H9 (cell line): ENCODE results near the gene ATXN7L3. TPM values are rescaled to one million over a fixed set of nuclear protein-coding genes. Genes with fewer than 3 reads are reported as not detected.

ENCODE experiments used
- DNase-seq: peaks from one replicate; pipeline ENCODE4 v3.0.0-alpha.2; 2017
- H2AFZ ChIP-seq: one replicate; pipeline ENCODE4 v1.6.1; 2013; ENCODE audit warnings: mild to moderate bottlenecking, low read length, control low read depth, moderate library complexity
- H2AK5ac ChIP-seq: 2 replicates; pipeline ENCODE4 v1.6.1; 2013; ENCODE audit warnings: low read length, control low read depth, mixed read lengths; ENCODE audit not compliant: insufficient read length
- H2BK120ac ChIP-seq: one replicate; pipeline ENCODE4 v1.6.1; 2013; ENCODE audit warnings: low read depth, mild to moderate bottlenecking, low read length, control low read depth, inconsistent platforms; ENCODE audit not compliant: poor library complexity, severe bottlenecking
- H2BK12ac ChIP-seq: 2 replicates; pipeline ENCODE4 v1.6.1; 2013; ENCODE audit warnings: low read length, control low read depth, mixed read lengths, low read depth; ENCODE audit not compliant: insufficient read length
- H2BK15ac ChIP-seq: 2 replicates; pipeline ENCODE4 v1.6.1; 2013; ENCODE audit warnings: low read depth, low read length, control low read depth
- H2BK20ac ChIP-seq: one replicate; pipeline ENCODE4 v1.6.1; 2013; ENCODE audit warnings: low read depth, mild to moderate bottlenecking, low read length, control low read depth, inconsistent platforms; ENCODE audit not compliant: poor library complexity, severe bottlenecking
- H2BK5ac ChIP-seq: 2 replicates; pipeline ENCODE4 v1.6.1; 2013; ENCODE audit warnings: low read length, control low read depth, mixed read lengths; ENCODE audit not compliant: insufficient read length
- H3K14ac ChIP-seq: 2 replicates; pipeline ENCODE4 v1.6.1; 2013; ENCODE audit warnings: low read length, control low read depth; ENCODE audit not compliant: insufficient read depth
- H3K18ac ChIP-seq: 2 replicates; pipeline ENCODE4 v1.6.1; 2013; ENCODE audit warnings: low read depth, mild to moderate bottlenecking, mixed read lengths, low read length, control low read depth; ENCODE audit not compliant: insufficient read length
- H3K23ac ChIP-seq: 2 replicates; pipeline ENCODE4 v1.6.1; 2013; ENCODE audit warnings: low read length, control low read depth, mixed read lengths, low read depth; ENCODE audit not compliant: insufficient read length
- H3K23me2 ChIP-seq: 2 replicates; pipeline ENCODE4 v1.6.1; 2013; ENCODE audit warnings: low read depth, mild to moderate bottlenecking, mixed read lengths, low read length, control low read depth; ENCODE audit not compliant: insufficient read length, poor library complexity, severe bottlenecking
- H3K27ac ChIP-seq: 2 replicates; pipeline ENCODE4 v1.5.1; 2013; ENCODE audit warnings: low read length, control low read depth, mixed read lengths, low read depth; ENCODE audit not compliant: insufficient read length
- H3K27me3 ChIP-seq: 2 replicates; pipeline ENCODE4 v1.6.1; 2013; ENCODE audit warnings: low read length, control low read depth, inconsistent platforms; ENCODE audit not compliant: insufficient read depth
- H3K4ac ChIP-seq: 2 replicates; pipeline ENCODE4 v1.6.1; 2013; ENCODE audit warnings: low read depth, mild to moderate bottlenecking, control low read depth, inconsistent platforms, low read length, moderate library complexity
- H3K4me1 ChIP-seq: 2 replicates; pipeline ENCODE4 v1.6.1; 2013; ENCODE audit warnings: low read length, control low read depth, inconsistent platforms; ENCODE audit not compliant: insufficient read depth
- H3K4me2 ChIP-seq: 2 replicates; pipeline ENCODE4 v1.6.1; 2013; ENCODE audit warnings: low read length, control low read depth, mixed read lengths; ENCODE audit not compliant: insufficient read length, insufficient read depth
- H3K56ac ChIP-seq: 2 replicates; pipeline ENCODE4 v1.6.1; 2013; ENCODE audit warnings: low read depth, mild to moderate bottlenecking, mixed read lengths, low read length, control low read depth; ENCODE audit not compliant: insufficient read length
- H3K79me1 ChIP-seq: 2 replicates; pipeline ENCODE4 v1.6.1; 2013; ENCODE audit warnings: low read depth, mild to moderate bottlenecking, moderate library complexity, low read length, control low read depth, inconsistent platforms; ENCODE audit not compliant: insufficient read depth, poor library complexity, severe bottlenecking
- H3K79me2 ChIP-seq: 2 replicates; pipeline ENCODE4 v1.6.1; 2013; ENCODE audit warnings: low read length, control low read depth, inconsistent platforms; ENCODE audit not compliant: insufficient read depth
- H3K9ac ChIP-seq: 2 replicates; pipeline ENCODE4 v1.6.1; 2013; ENCODE audit warnings: low read length, control low read depth, mixed read lengths; ENCODE audit not compliant: insufficient read length; ENCODE audit errors: extremely low read depth
- H3K9me3 ChIP-seq: one replicate; pipeline ENCODE4 v1.6.1; 2013; ENCODE audit warnings: low read depth, low read length, inconsistent platforms; ENCODE audit not compliant: control insufficient read depth
- H3T11ph ChIP-seq: one replicate; pipeline ENCODE4 v1.6.1; 2013; ENCODE audit warnings: mild to moderate bottlenecking, low read length, control low read depth, inconsistent platforms
- H4K20me1 ChIP-seq: one replicate; pipeline ENCODE4 v1.6.1; 2013; ENCODE audit not compliant: control insufficient read depth, insufficient read length, insufficient read depth
- H4K5ac ChIP-seq: 2 replicates; pipeline ENCODE4 v1.6.1; 2013; ENCODE audit warnings: low read depth, mild to moderate bottlenecking, mixed read lengths, low read length, control low read depth; ENCODE audit not compliant: insufficient read length
- H4K8ac ChIP-seq: replicated peaks from 2 replicates; pipeline ENCODE4 v1.6.1; 2013; ENCODE audit warnings: low read length, control low read depth, mixed read lengths, low read depth; ENCODE audit not compliant: insufficient read length
- H4K91ac ChIP-seq: 2 replicates; pipeline ENCODE4 v1.6.1; 2013; ENCODE audit warnings: low read depth, mild to moderate bottlenecking, moderate library complexity, mixed read lengths, low read length, control low read depth; ENCODE audit not compliant: insufficient read length
- H3K27ac Mint-ChIP-seq, 3 experiments: 2 replicates in 2 of 3; 3 replicates in 1 of 3; pipeline ENCODE4 v1.8.0; 2020 to 2021; ENCODE audit warnings: mixed read lengths in 3 of 3, mild to moderate bottlenecking in 1 of 3, moderate library complexity in 1 of 3
- H3K27me3 Mint-ChIP-seq: 2 replicates; pipeline ENCODE4 v1.8.0; 2021; ENCODE audit warnings: low read depth, mild to moderate bottlenecking, moderate library complexity, mixed read lengths
- H3K36me3 Mint-ChIP-seq, 3 experiments: 2 replicates in 2 of 3; 3 replicates in 1 of 3; pipeline ENCODE4 v1.8.0; 2020 to 2021; ENCODE audit warnings: low read depth in 3 of 3, mixed read lengths in 3 of 3; ENCODE audit not compliant: insufficient read depth in 1 of 3
- H3K4me1 Mint-ChIP-seq, 2 experiments: 2 replicates each; pipeline ENCODE4 v1.8.0; 2020; ENCODE audit warnings: mixed read lengths in 2 of 2
- H3K4me3 Mint-ChIP-seq, 2 experiments: 2 replicates in 1 of 2; 3 replicates in 1 of 2; pipeline ENCODE4 v1.8.0; 2020 to 2021; ENCODE audit warnings: mild to moderate bottlenecking in 2 of 2, mixed read lengths in 2 of 2, moderate library complexity in 1 of 2
- H3K9me3 Mint-ChIP-seq, 2 experiments: 2 replicates in 1 of 2; 3 replicates in 1 of 2; pipeline ENCODE4 v1.8.0; 2020; ENCODE audit warnings: mild to moderate bottlenecking in 2 of 2, mixed read lengths in 2 of 2, moderate library complexity in 1 of 2
- CTCF ChIP-seq: fragments of 200-600 bp; sonication (generic); conservative IDR thresholded peaks from 3 replicates; pipeline ENCODE4 v1.8.0; 2021; ENCODE audit warnings: antibody characterized with exemption, mild to moderate bottlenecking
- WGBS: extraction: QIAGEN DNeasy Blood & Tissue Kit; methylation state at CpG from one replicate; pipeline ENCODE4 v1.1.7; 2013; ENCODE audit warnings: missing lambda C conversion rate, low lambda C conversion rate, mixed read lengths; ENCODE audit not compliant: insufficient read length; ENCODE audit errors: extremely low coverage; 5-methylcytosine and 5-hydroxymethylcytosine counted together
- total RNA-seq: library from RNA; stranded (reverse); gene quantifications from 2 replicates; pipeline ENCODE4 v1.2.1, GENCODE V29; 2021

The ATXN7L3 gene
- total RNA-seq, 1 experiment from 2014 or later: 125 TPM

- no peak overlapping the region for H3K4me3 Mint-ChIP-seq
- no CpG with 5 or more reads among the region's 5 CpGs for WGBS
- no peak overlapping the region for H3K27ac Mint-ChIP-seq
- Histone ChIP-seq H2BK20ac (no peak overlapping the region), H3K4me1 (no peaks in the 10 kb centered on the region), H3K23me2 (no peaks in the 10 kb centered on the region), H2BK15ac (no peak overlapping the region), H3K79me1 (no peaks in the 10 kb centered on the region), H2AFZ (no peak overlapping the region), H2AK5ac (no peak overlapping the region), H3T11ph (no peak overlapping the region), H4K91ac (no peak overlapping the region), H3K79me2 (no peaks in the 10 kb centered on the region), H2BK5ac (no peak overlapping the region), H3K9me3 (no peaks in the 10 kb centered on the region), H3K9ac (no peak overlapping the region), H4K20me1 (no peaks in the 10 kb centered on the region), H3K18ac (no peak overlapping the region), H4K5ac (no peak overlapping the region), H2BK120ac (no peak overlapping the region), H3K56ac (no peak overlapping the region), H3K23ac (no peak overlapping the region), H4K8ac (no peak overlapping the region), H3K27ac (no peak overlapping the region), H3K27me3 (no peaks in the 10 kb centered on the region), H2BK12ac (no peak overlapping the region), H3K14ac (no peak overlapping the region), H3K4ac (no peak overlapping the region), H3K4me2 (no peak overlapping the region)
- DNase-seq: no peak
- no peaks in the 10 kb centered on the region for H3K9me3 Mint-ChIP-seq
- H3K36me3 Mint-ChIP-seq: peaks cover 23 to 62% (median 46%) of the 10 kb centered on the region in 3 experiments
- peaks cover 16 to 39% of the 10 kb centered on the region in 2 experiments for H3K4me1 Mint-ChIP-seq
- H3K27me3 Mint-ChIP-seq: no peaks in the 10 kb centered on the region
- TF ChIP-seq CTCF: no peak
Observed at GRCh38 chr17:44207743-44208142, 8.1 kb upstream of the ATXN7L3 start.
